Panc1 (cell line): ENCODE measurements around the gene AGPAT4. TPM values are rescaled to one million over a fixed set of nuclear protein-coding genes. Genes with fewer than 3 reads are reported as not detected.

Source experiments
- ATAC-seq: fragments of 200-7000 bp; cut with Tn5 transposase; 2 replicates; pipeline ENCODE4 v1.9.1; 2020; ENCODE audit warnings: mild to moderate bottlenecking, moderate library complexity
- BruUV-seq: library from RNA; stranded (reverse); fragments of 400-500 nt; replicated peaks from 2 replicates; lab custom pipeline; 2021; lab: Mats Ljungman, UMichigan
- CTCF ChIA-PET: fragments of 300-600 bp; sonication (Branson Sonifier 250); formaldehyde crosslinking; loops from one replicate; lab custom pipeline; 2022; ENCODE audit warnings: antibody characterized with exemption; lab: Charles Lee
- POLR2A ChIA-PET: fragments of 300-600 bp; sonication (Branson Sonifier 250); formaldehyde crosslinking; loops from one replicate; lab custom pipeline; 2022; ENCODE audit warnings: antibody characterized with exemption; lab: Charles Lee
- DNase-seq: peaks from one replicate; pipeline ENCODE4 v3.0.0-alpha.2; 2010; ENCODE audit warnings: low read depth, low spot score
- H3K27ac ChIP-seq: 2 replicates; pipeline ENCODE4 v1.5.1; 2011; ENCODE audit warnings: mild to moderate bottlenecking, low read length, inconsistent platforms
- H3K27me3 ChIP-seq: fragments of 200-500 bp; sonication (Bioruptor generic); 2 replicates; pipeline ENCODE4 v1.6.0; 2014; ENCODE audit warnings: low read length, inconsistent platforms; ENCODE audit not compliant: control insufficient read depth, insufficient read depth
- H3K36me3 ChIP-seq: fragments of 200-500 bp; sonication (Bioruptor generic); 2 replicates; pipeline ENCODE4 v1.5.1; 2014; ENCODE audit warnings: inconsistent platforms, mild to moderate bottlenecking, low read length, moderate library complexity; ENCODE audit not compliant: control insufficient read depth, insufficient read depth
- H3K4me1 ChIP-seq: 2 replicates; pipeline ENCODE4 v1.5.1; 2011; ENCODE audit warnings: inconsistent platforms, mild to moderate bottlenecking, low read length, moderate library complexity; ENCODE audit not compliant: control insufficient read depth, insufficient read depth
- H3K4me3 ChIP-seq, 2 experiments: 2 replicates each; pipeline ENCODE4 v1.5.1; 2011 to 2012; ENCODE audit warnings: low read depth in 2 of 2, low read length in 2 of 2, mild to moderate bottlenecking in 2 of 2, inconsistent platforms in 1 of 2, moderate library complexity in 1 of 2
- H3K9me3 ChIP-seq: fragments of 200-500 bp; sonication (Bioruptor generic); 2 replicates; pipeline ENCODE4 v1.5.1; 2014; ENCODE audit warnings: low read depth, mild to moderate bottlenecking, inconsistent platforms, low read length, moderate library complexity; ENCODE audit not compliant: control insufficient read depth, insufficient read depth
- CTCF ChIP-seq: fragments of 450-650 bp; IDR thresholded peaks from 2 replicates; pipeline ENCODE4 v1.5.1; 2017; ENCODE audit warnings: mild to moderate bottlenecking
- POLR2AphosphoS5 ChIP-seq: IDR thresholded peaks from 2 replicates; pipeline ENCODE4 v1.6.1; 2012; ENCODE audit warnings: mild to moderate bottlenecking, low read depth, low read length, moderate library complexity
- SIN3A ChIP-seq: IDR thresholded peaks from 2 replicates; pipeline ENCODE4 v1.6.1; 2012; ENCODE audit warnings: low read depth, mild to moderate bottlenecking, low read length, moderate library complexity, borderline replicate concordance; ENCODE audit not compliant: insufficient read depth
- TCF7L2 ChIP-seq: IDR thresholded peaks from 2 replicates; pipeline ENCODE4 v1.6.1; 2011; ENCODE audit warnings: mild to moderate bottlenecking, low read depth, low read length, inconsistent platforms
- in situ Hi-C: cut with HindIII; loops from 2 replicates; pipeline ENCODE4 v1.10.0; 2016; ENCODE audit warnings: low sequenced_read_pairs, low pct_unique_long_range_greater_than_20kb
- intact Hi-C: fragments of 100-400 bp; cut with micrococcal nuclease; formaldehyde crosslinking; loops from one replicate; pipeline ENCODE4 v1.10.0; 2022; ENCODE audit not compliant: unreplicated experiment
- total RNA-seq: library from RNA; stranded (reverse); gene quantifications from one replicate; pipeline ENCODE4 v1.2.1, GENCODE V29; 2021; ENCODE audit not compliant: unreplicated experiment
- TF ChIP-seq, protein P1 (sequence below), 2 experiments: IDR thresholded peaks; 2 replicates each; pipeline ENCODE4 v1.6.1; 2011 to 2012; ENCODE audit warnings: low read depth in 2 of 2, control low read depth in 1 of 2, low read length in 1 of 2, mild to moderate bottlenecking in 1 of 2, moderate library complexity in 1 of 2; ENCODE audit not compliant: insufficient read depth in 1 of 2

The AGPAT4 gene
- total RNA-seq, 1 experiment from 2014 or later, result 12.9 TPM

DNA sequence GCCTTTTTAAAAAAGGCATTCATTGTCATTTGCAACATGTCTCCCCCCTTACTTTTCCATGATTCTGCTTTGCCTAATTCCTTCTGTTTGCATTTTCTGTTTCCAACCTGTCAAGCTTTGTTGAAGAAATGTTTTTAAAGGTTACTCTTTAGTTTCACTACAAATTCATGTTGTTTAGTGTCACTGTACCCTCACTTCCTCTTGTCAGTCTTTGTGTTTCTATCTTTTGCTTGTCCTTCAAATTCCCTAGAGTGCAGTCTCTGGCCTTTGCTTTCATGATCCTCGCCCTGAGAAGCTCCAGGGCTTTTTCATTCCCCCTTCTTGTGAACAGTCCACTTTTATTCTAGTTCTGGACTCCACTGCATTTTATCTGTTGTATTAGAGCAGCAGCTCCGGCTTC is 191.6 kb downstream of the AGPAT4 start:
- no peak overlapping the region for H3K27ac ChIP-seq
- H3K9me3 ChIP-seq, result no peaks in the 10 kb centered on the region
- no peaks in the 10 kb centered on the region for H3K4me1 ChIP-seq
- intact Hi-C loops, result no loop called here
- TF ChIP-seq POLR2AphosphoS5, result no peak
- TF ChIP-seq CTCF, result no peak
- no peak for TF ChIP-seq TCF7L2
- peaks cover 11% of the 10 kb centered on the region for H3K36me3 ChIP-seq
- BruUV-seq, result no TSS peak
- ATAC-seq (no peak), DNase-seq (no peak)
- POLR2A ChIA-PET, result no interaction called here
- in situ Hi-C loops, result no loop called here
- H3K4me3 ChIP-seq, result no peak overlapping the region
- CTCF ChIA-PET, result no interaction called here
- no peaks in the 10 kb centered on the region for H3K27me3 ChIP-seq

GRCh38 chr6:161080263-161080970 is 193.4 kb downstream of the AGPAT4 start:
- in situ Hi-C loops, result no loop called here
- TF ChIP-seq CTCF, result no peak
- no peak for TF ChIP-seq SIN3A
- TF ChIP-seq, protein P1, sequence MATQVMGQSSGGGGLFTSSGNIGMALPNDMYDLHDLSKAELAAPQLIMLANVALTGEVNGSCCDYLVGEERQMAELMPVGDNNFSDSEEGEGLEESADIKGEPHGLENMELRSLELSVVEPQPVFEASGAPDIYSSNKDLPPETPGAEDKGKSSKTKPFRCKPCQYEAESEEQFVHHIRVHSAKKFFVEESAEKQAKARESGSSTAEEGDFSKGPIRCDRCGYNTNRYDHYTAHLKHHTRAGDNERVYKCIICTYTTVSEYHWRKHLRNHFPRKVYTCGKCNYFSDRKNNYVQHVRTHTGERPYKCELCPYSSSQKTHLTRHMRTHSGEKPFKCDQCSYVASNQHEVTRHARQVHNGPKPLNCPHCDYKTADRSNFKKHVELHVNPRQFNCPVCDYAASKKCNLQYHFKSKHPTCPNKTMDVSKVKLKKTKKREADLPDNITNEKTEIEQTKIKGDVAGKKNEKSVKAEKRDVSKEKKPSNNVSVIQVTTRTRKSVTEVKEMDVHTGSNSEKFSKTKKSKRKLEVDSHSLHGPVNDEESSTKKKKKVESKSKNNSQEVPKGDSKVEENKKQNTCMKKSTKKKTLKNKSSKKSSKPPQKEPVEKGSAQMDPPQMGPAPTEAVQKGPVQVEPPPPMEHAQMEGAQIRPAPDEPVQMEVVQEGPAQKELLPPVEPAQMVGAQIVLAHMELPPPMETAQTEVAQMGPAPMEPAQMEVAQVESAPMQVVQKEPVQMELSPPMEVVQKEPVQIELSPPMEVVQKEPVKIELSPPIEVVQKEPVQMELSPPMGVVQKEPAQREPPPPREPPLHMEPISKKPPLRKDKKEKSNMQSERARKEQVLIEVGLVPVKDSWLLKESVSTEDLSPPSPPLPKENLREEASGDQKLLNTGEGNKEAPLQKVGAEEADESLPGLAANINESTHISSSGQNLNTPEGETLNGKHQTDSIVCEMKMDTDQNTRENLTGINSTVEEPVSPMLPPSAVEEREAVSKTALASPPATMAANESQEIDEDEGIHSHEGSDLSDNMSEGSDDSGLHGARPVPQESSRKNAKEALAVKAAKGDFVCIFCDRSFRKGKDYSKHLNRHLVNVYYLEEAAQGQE (IDR thresholded peaks at IDR 0.05; ENCODE audit: insufficient read depth in 1 of 2, low read depth in 2 of 2, low read length in 1 of 2), result no peak
- no peak for TF ChIP-seq POLR2AphosphoS5
- no peak for TF ChIP-seq TCF7L2
- DNase-seq (no peak), ATAC-seq (no peak)
- peaks cover 3% of the 10 kb centered on the region; the same call in 1 of the 2 replicates for H3K36me3 ChIP-seq
- ChIA-PET CTCF (no interaction called here), POLR2A (no interaction called here)
- no peak overlapping the region for H3K4me3 ChIP-seq
- H3K27me3 ChIP-seq, result no peaks in the 10 kb centered on the region
- no TSS peak for BruUV-seq
- H3K27ac ChIP-seq, result no peak overlapping the region
- H3K4me1 ChIP-seq, result no peaks in the 10 kb centered on the region
- H3K9me3 ChIP-seq, result no peaks in the 10 kb centered on the region
- intact Hi-C loops, result no loop called here
